Measurements from ENCODE around the gene SYNDIG1. TPM values are rescaled to one million over a fixed set of nuclear protein-coding genes. Genes with fewer than 3 reads are reported as not detected.

Gene SYNDIG1
- total RNA-seq, 1 experiment from 2014 or later: not detected

- no peak overlapping the region for H3K4me3 Mint-ChIP-seq (ENCODE audit: unreplicated experiment)
- no peaks in the 10 kb centered on the region for H3K4me1 Mint-ChIP-seq (ENCODE audit: low read depth, unreplicated experiment)
- no peaks in the 10 kb centered on the region for H3K9me3 Mint-ChIP-seq (ENCODE audit: unreplicated experiment)
- DNase-seq: no peak
- H3K36me3 ChIP-seq (ENCODE audit: control insufficient read depth, insufficient read depth, low read length): no peaks in the 10 kb centered on the region
- H3K36me3 Mint-ChIP-seq (ENCODE audit: insufficient read depth, unreplicated experiment): no peaks in the 10 kb centered on the region
- H3K4me3 ChIP-seq (ENCODE audit: low read depth, low read length): no peak overlapping the region
- intact Hi-C loops (cut with micrococcal nuclease; ENCODE audit: unreplicated experiment): no loop called here
- peaks cover 30% of the 10 kb centered on the region for H3K27me3 Mint-ChIP-seq (ENCODE audit: insufficient read depth, unreplicated experiment)
- no peaks in the 10 kb centered on the region for H3K9me3 ChIP-seq
- CTCF ChIA-PET: no interaction called here
- H3K4me1 ChIP-seq: no peaks in the 10 kb centered on the region
- no peaks in the 10 kb centered on the region; the same call in 1 of the 2 replicates for H3K27me3 ChIP-seq (replicated peaks; ENCODE audit: control insufficient read depth, insufficient read depth, low read length)
- no peak for TF ChIP-seq CTCF (IDR thresholded peaks at IDR 0.05; ENCODE audit: insufficient read depth in 1 of 2, low read depth in 1 of 2, low read length in 1 of 2, severe bottlenecking in 1 of 2, unreplicated experiment in 1 of 2)
- POLR2A ChIA-PET: no interaction called here
- H3K27ac Mint-ChIP-seq (ENCODE audit: unreplicated experiment): no peak overlapping the region
- BruUV-seq (replicated peaks): no TSS peak
Observed at GRCh38 chr20:24455081-24455480, 14.3 kb upstream of the SYNDIG1 start.

GRCh38 chr20:24456398-24456781 is 13.0 kb upstream of the SYNDIG1 start:
- H3K4me1 Mint-ChIP-seq (ENCODE audit: low read depth, unreplicated experiment): no peaks in the 10 kb centered on the region
- H3K27ac Mint-ChIP-seq (ENCODE audit: unreplicated experiment): no peak overlapping the region
- H3K36me3 ChIP-seq (ENCODE audit: control insufficient read depth, insufficient read depth, low read length): no peaks in the 10 kb centered on the region
- H3K4me3 ChIP-seq (ENCODE audit: low read depth, low read length): no peak overlapping the region
- intact Hi-C loops (cut with micrococcal nuclease; ENCODE audit: unreplicated experiment): no loop called here
- H3K36me3 Mint-ChIP-seq (ENCODE audit: insufficient read depth, unreplicated experiment): no peaks in the 10 kb centered on the region
- no TSS peak for BruUV-seq (replicated peaks)
- H3K27me3 Mint-ChIP-seq (ENCODE audit: insufficient read depth, unreplicated experiment): peaks cover 32% of the 10 kb centered on the region
- no peaks in the 10 kb centered on the region for H3K9me3 Mint-ChIP-seq (ENCODE audit: unreplicated experiment)
- H3K4me1 ChIP-seq: no peaks in the 10 kb centered on the region
- CTCF ChIA-PET: interaction anchor here (0.9 kb wide), 1 partner anchor 328 kb away, joined by 3 read pairs; no protein-coding TSS in a partner anchor
- POLR2A ChIA-PET: no interaction called here
- no peaks in the 10 kb centered on the region for H3K9me3 ChIP-seq
- H3K27me3 ChIP-seq (replicated peaks; ENCODE audit: control insufficient read depth, insufficient read depth, low read length): no peaks in the 10 kb centered on the region; the same call in 1 of the 2 replicates
- H3K4me3 Mint-ChIP-seq (ENCODE audit: unreplicated experiment): no peak overlapping the region
- DNase-seq: no peak
- TF ChIP-seq CTCF (IDR thresholded peaks at IDR 0.05; ENCODE audit: insufficient read depth in 1 of 2, low read depth in 1 of 2, low read length in 1 of 2, severe bottlenecking in 1 of 2, unreplicated experiment in 1 of 2): no peak

GRCh38 chr20:24458436-24458835 is 11.0 kb upstream of the SYNDIG1 start:
- Mint-ChIP-seq H3K4me1 (ENCODE audit: low read depth, unreplicated experiment) (no peaks in the 10 kb centered on the region), H3K27ac (ENCODE audit: unreplicated experiment) (no peak overlapping the region), H3K36me3 (ENCODE audit: insufficient read depth, unreplicated experiment) (no peaks in the 10 kb centered on the region), H3K4me3 (ENCODE audit: unreplicated experiment) (no peak overlapping the region), H3K27me3 (ENCODE audit: insufficient read depth, unreplicated experiment) (peaks cover 25% of the 10 kb centered on the region), H3K9me3 (ENCODE audit: unreplicated experiment) (no peaks in the 10 kb centered on the region)
- Histone ChIP-seq H3K27me3 (replicated peaks; ENCODE audit: control insufficient read depth, insufficient read depth, low read length) (no peaks in the 10 kb centered on the region; the same call in 1 of the 2 replicates), H3K36me3 (ENCODE audit: control insufficient read depth, insufficient read depth, low read length) (no peaks in the 10 kb centered on the region), H3K9me3 (no peaks in the 10 kb centered on the region; the same call in 1 of the 2 replicates), H3K4me1 (no peaks in the 10 kb centered on the region), H3K4me3 (ENCODE audit: low read depth, low read length) (no peak overlapping the region)
- ChIA-PET POLR2A (no interaction called here), CTCF (no interaction called here)
- DNase-seq: no peak
- no TSS peak for BruUV-seq (replicated peaks)
- no peak for TF ChIP-seq CTCF (IDR thresholded peaks at IDR 0.05; ENCODE audit: insufficient read depth in 1 of 2, low read depth in 1 of 2, low read length in 1 of 2, severe bottlenecking in 1 of 2, unreplicated experiment in 1 of 2)
- intact Hi-C loops (cut with micrococcal nuclease; ENCODE audit: unreplicated experiment): no loop called here
